ENCODE data around the gene VMP1.
"Not testable (repeated sequence)": the region's sequence is repeated elsewhere in the genome, so short reads cannot be mapped to it uniquely, and the experiment has no call there.

VMP1 gene

DNA sequence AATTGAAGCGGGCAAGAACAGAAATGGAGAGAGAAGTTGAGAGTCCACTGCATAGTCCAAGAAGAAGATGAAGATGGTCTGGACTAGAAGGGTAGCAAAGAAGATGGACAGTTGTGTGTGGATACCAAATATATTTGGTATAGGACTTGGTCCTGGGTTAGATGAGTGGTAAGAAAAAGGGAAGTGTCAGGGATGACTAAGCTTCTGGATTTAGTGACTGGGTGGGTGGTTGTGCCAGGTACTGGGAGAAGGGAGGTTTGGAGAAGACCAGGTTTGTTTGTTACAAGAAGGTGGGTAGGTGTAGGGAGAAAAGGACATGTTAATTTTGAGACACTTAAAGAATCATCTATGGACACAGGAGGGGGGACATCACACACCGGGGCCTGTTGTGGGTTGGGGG lies 5.4 kb downstream of the VMP1 start:
- DNase-seq: no peak

DNA sequence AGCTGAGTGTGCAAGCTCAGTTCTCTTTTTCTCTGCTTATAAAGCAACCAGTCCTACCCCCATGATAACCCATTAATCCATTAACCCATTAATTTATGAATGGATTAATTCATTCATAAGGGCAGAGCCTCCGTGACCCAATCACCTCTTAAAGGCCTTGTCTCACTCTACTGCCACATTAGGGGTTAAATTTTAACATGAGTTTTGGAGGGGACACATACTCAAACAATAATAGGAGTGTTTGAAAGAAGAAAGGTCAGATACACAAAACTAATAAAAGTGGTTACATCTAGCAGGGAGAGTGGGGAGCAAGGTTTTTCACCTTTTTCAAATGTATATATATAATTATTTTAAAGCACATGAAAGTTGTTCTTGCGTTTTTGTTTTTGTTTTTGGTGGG lies 6.8 kb downstream of the VMP1 start:
- no peak for DNase-seq

DNA sequence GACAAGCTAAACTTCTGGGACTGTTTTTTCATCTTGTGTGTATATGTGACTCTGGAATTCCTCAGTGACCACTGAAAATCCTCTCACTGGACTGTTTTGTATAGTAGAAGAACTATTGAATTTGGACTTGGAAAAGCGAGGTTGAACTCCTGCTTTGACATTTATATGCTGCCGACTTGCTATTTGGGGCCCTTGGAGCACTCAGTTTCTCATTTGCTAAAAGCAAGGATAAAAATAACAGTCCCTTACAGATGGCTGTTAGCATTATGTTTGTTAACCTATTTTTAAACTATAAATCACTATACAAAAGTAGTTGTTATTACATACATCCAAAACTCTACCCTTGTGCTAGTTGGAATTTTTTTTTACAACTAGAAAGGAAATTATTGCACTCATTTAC lies 9.0 kb downstream of the VMP1 start:
- no peak for DNase-seq

DNA sequence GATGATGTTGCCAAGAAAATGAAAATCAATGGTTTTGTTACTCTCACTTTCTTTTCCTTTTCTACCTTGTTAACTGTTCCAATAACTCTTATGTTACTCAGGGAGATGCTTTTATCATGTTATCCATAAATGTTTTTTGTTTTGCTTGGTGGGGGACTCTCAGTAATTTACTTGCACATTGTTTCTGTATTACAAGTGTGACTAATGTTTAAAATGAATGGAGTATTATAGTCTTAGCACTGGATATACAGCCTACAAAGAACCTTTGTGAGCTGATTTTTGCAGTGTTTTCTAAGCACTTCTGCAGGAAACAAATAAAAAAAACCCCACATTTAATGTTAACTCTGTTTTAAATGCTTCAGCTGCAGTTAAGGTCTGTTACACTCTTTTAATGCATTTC lies 12.1 kb downstream of the VMP1 start:
- DNase-seq: no peak

DNA sequence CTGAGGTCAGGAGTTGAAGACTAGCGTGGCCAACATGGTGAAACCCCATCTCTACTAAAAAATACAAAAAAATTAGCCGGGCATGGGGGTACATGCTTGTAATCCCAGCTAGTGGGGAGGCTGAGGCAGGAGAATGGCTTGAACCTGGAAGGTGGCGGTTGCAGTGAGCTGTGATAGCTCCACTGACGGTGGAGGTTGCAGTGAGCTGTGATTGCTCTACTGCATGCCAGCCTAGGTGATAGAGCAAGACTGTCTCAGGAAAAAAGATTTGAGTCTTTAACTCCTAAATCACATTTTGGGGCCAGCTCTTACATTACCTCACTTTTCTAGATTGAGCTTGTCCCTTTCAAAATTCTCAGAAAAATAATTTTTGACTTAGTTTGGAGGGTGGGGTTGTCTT lies 15.2 kb downstream of the VMP1 start:
- DNase-seq: no peak

DNA sequence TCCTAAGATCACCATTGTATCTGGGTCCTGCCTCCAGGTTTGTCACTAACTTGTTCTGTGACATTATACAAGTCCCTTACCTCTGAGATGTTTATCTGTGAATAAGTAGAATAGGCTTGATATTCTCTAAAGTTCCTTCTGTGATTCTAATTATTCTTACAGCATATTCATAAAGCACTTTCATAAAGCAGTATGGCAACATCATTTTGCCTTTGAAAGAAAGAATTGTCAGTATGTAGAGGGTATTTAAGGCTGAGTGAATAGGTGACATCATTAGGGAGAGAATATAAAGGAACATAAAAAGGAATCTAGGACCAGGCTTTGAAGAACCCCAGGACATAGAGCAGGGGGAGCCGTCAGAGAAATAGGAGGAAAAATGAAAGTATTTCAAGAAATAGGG lies 15.6 kb downstream of the VMP1 start:
- DNase-seq: no peak

DNA sequence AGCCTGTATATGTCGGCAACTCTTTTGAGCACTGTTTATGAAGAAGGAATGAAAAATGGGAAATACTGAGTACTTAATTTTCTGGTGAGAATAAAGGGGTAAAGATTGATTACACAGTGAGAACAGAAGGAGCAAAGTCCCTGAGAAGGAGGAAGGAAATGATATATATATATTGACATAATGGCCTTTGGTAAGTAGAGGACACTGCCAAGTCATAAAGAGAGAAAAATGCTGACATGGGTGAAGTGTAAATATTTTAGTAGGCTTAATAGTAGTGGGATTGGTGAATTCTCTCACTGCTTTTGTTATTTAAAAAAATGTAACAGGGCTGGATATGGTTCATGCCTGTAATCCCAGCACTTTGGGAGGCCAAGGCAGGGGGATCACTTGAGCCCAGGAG lies 16.2 kb downstream of the VMP1 start:
- no peak for DNase-seq

DNA sequence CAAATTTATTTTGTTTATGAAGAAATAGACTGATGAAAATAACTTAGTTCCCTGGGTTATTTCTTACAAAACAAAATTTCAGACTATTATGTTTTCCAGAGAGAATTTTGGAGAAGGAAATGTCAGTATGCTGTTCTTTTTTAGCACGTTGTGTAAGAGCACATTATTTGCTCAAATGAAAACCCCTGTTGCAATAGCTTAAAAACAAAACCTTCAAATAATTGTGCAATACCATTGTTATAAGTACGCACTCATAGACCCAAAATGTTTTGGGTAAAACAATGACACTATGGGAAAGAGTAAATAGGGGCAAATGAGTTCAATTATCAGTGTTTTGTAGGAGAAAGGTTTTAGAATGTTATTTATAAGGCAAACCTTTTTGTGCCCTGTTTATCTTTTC lies 18.2 kb downstream of the VMP1 start:
- DNase-seq: no peak

DNA sequence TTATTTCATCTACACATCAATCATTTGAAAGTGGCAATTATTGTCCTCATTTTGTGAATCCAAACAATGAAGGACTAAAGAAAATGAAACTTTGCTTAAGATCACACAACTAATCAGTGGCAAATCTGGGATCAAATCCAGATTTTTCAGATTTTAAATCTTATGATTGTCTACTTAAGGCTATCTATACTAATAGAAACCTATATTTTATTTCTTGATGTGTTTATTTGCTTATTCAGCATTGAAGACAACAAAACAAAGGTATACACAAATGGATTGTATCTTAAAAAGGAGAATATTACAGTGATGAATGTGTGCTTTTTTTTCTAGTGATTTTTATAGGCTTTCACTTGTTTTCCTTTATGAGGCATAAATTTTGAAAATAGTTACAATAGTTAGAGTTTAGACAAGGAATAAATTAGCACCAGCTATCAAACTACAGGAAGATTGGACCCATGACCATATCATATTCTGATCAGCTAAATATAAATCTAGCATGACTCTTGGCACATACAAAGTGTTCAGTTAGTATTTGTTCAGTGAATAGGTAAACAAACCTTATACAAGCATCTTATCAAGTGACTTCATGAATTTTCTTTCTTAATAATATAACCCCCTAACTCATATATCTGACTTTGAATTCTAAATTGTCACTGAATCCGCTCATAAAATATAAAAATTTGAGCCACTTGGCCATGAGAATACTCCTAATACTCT lies 20.5 kb downstream of the VMP1 start:
- no peak for DNase-seq

DNA sequence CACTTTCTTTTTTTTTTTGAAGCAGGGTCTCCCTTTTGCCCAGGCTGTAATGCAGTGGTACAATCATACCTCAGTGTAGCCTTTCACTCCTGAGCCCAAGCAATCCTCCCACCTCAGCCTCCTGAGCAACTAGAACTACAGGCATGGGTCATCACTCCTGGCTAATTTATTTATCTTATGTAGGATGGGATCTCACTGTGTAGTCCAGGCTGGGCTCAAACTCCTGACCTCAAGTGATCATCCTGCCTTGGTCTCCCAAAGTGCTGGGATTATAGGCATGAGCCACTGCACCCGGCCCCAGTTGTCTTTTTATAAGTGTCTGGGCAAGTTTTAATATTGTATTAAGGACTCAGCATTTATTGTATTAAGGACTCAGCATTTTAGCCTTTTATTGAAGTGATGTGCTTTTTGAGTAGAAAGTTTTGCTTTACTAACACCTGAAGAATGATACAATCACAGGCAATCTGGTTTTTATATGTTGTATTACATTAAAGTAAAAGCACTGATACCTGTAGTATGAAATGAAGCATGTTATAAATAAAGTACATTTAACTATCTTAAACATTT lies 22.9 kb downstream of the VMP1 start:
- DNase-seq: no peak

DNA sequence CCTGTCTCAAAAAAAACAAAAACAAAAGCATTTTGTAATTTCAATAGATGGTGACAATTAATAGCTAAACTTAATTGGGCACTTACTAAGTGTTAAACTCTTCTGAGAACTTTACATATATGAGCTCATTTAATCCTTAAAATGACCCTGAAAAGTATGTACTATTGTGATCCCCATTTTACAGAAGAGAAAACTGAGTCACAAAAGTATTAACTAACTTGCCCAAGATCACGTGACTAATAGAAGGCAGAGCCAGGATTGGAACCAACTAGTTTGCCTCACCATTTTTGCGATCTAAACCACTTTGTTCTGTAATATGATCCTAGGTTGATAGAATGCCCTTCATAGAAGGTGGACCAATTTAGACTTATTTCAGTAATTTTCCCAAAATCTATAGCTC lies 26.2 kb downstream of the VMP1 start:
- no peak for DNase-seq

DNA sequence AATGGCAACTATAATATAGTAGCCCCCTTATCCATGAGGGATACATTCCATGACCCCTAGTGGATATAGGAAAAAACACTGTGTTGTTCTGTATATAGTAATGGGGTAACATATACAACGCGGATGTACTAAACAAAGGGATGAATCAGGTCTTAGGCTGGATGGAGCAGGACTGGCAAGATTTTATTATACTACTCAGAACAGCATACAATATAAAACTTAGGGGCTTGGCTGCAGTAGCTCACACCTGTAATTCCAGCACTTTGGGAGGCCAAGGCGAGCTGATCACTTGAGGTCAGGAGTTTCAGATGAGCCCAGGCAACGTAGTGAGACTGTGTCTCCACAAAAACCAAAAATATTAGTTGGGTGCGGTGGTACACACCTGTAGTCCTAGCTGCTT lies 26.8 kb downstream of the VMP1 start:
- no peak for DNase-seq

DNA sequence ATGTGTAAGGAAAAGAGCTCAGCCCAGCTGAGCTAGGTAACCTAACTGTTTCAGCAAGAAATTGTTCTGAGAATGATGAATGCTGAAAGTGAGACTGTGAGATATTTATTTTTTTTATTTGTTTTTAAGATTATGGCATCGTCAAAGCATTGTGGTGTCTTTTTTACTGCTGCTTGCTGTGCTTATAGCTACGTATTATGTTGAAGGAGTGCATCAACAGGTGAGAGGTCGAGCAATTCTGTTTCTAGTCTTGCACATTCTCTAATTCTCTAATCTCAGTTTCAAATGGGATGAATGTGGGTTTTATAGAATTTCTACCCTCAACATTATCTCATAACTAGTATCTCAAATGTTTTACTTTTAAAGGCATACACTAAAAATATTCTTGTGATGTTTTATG lies 29.9 kb downstream of the VMP1 start:
- no peak for DNase-seq

DNA sequence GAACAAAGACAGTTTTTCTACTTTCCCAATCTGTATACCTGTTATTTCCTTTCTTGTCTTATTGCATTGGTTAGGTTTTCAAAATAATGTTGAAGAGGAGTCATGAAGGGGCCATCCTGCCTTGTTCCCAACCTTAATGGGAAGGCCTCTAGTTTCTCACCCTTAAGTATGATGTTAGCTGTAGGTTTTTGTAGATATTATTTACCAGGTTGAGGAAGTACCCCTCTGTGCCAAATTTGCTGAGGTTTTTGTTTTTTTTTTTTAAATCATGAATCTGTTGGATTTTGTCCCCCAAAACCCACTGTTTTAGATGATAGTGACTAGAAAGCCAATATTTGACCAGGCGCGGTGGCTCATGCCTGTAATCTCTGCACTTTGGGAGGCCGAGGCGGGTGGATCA lies 36.4 kb downstream of the VMP1 start:
- DNase-seq: no peak

DNA sequence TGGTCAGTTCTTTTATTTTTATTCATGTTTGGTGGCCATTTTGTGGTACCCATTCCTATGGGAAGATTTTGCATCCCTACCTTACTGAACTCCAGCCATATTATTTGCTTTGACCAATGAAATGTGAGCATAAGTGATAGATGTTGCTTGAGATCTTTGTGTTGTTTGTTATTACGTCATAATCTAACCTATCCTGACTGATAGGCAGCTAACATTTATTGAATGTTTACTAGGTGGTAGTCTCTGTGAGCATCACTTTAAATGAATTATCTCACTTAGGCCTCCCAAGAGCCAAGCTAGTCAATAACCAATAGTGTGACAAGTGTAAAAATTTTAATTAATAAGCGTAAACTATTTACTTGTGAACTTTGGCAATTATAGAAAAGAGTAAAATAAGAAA lies 37.6 kb downstream of the VMP1 start:
- no peak for DNase-seq

DNA sequence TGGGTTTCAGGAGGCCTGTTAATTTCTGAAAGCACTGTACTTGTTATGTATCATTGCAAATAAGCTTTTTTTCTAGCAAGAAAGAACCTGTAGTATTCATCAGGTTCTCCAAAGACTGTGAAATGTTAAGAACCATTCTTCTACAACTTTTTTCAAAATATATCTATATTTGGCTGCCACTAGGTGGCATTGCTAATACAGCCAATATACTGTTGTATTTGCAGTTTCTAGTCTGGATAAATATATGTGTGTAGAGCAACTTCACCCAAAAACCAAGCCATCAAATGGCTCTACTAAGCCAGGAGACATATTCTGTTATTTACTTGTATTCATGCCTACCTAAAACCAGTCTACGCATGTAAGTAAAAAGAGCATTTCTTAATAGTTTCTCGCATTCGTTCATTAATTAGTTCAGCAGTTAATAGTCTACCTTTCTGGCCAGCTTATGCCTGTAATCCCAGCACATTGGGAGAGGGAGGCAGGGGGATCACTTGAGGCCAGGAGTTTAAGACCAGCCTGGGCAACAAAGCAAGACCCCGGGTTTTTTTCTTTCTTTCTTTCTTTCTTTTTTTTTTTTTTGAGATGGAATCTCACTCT lies 39.5 kb downstream of the VMP1 start:
- DNase-seq: no peak

DNA sequence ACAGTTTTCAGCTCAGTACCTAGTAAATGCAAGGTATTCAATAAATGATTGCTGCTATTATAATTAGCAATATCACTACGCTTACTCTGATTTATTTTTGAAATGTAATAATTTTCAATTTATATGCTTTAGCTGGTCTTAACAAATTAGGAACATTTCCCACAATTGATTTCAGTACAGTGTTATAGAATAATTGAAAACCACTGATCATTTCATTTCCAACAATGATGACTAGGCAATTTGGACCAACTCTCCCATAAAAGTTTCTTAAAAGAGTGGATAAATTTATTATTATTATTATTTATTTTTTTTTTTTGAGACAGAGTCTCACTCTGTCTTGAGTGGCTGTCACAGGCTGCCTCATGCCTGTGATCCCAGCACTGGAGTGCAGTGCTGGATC lies 41.1 kb downstream of the VMP1 start:
- DNase-seq: no peak

DNA sequence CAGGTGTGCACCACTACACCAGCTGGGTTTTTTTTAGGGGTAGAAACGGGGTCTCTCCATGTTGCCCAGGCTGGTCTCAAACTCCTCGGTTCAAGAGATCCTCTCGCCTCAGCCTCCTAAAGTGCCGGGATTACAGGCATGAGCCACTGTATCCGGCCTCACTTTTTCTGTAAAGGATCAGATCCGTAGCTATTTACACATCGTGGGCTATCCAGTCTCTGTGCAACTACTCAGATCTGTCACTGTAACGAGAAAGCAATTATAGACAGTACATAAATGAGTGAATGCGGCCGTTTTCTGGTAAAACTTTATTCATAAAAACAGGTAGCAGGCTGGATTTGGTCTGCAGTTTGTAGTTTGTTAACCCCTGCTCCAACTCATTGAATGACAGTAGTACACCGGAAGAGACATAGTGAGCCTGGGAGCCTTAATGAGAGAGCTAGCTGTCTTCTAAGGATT lies 44.5 kb downstream of the VMP1 start:
- no peak for DNase-seq

DNA sequence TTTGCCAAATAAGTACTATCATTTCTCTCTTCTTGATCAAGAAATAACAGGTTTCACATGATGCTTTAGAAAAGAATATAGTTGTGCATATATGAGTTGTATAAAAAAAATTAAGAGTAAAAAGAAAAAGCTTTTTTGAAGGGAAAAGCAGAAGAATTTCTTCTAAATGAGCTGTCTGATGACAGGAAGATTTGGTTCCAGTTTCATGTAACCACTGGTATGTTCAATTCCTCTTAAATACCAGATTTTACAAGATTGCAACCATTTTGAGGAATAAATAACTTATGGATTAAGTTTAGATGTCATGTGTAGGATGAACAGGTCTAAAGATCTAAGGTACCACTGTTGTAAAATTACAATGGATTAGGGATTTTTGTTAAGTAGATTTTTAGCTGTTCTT lies 45.0 kb downstream of the VMP1 start:
- DNase-seq: no peak

DNA sequence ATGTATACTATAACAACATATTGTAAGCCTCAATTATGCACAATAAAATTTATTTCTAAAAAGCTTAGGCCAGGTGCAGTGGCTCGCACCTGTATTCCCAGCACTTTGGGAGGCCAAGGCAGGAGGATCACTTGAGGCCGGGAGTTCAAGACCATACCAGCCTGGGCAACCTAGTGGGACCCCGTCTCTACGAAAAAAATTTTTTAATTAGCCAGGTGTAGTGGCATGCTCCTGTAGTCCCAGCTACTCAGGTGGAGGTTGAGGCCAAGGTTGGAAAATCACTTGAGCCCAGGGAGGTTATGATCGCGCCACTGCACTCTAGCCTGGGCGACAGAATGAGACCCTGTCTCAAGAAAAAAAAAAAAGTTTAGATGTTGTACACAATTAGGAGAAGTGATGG lies 45.5 kb downstream of the VMP1 start:
- DNase-seq: no peak

DNA sequence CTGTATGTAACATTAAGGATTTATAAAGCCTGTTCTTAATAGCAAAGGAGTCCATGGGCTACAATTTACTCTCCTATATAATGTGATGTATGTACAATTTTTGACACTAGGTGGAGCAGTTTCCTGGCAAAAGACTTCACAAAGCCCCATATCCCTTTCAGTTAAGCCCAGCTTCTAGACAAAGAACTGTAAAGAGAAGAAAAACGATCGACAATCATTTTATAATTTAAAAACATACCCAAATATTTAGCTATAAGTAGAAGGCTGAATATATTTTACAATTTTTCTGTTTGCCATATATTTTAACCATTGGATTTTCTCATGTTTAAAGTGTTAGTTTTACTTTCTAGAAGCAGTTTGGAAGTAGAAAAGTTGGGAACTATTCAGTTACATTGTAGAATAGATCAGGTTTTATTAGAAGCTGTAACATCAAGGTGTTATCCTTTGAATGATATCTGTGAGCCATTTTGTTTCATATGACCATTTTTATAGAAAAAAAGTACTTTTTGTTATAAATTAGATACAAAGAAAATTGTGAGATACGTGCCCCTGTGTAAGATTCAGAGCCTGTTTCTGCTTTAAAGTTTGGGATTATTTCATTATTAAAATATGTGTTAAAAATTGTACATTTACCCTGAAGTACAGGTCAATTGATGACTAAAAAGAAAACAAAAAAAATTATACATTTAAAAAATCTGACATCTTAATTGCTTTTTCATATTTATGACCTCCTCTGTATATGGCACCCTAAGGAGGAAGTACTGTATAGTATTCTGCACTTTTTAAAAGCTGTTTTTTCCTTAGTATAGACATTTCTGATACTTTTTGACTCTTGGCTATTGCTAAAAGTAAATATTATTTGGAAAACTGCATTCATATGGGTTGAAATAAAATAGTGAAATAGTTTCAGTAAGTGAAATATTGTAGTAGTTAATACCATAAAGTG lies 46.3 kb downstream of the VMP1 start:
- peak; percentile 54 for DNase-seq

DNA sequence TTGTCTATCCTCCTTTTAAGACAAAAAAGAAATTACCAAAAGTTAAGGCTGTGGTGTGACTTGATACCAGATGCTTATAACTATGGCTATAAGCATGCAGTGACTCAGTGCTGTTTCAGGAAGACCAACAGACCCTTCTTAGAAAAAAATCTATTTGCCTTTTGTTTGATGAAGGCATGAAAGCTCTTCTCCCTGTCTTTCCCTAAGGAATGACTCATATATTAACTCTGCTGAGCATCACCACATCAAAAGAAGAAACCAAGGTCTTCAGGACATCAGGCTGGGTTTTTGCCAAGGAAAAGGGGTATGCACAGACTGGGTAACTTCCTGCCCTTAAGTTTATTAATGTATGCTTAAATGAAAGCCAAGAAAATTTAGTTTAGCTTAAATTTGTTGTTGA lies 47.1 kb downstream of the VMP1 start:
- DNase-seq: no peak

DNA sequence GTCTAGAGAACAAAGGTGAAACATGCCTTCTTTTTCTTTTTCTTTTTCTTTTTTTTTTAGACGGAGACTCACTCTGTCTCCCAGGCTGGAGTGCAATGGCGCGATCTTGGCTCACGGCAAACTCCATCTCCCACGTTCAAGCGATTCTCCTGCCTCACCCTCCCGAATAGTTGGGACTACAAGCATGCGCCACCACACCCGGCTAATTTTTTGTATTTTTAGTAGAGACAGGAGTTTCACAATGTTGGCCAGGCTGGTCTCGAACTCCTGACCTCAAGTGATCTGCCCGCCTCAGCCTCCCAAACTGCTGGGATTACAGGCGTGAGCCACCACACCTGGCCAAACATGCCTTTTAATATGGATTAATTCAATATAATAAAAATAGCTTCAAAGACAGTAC lies 47.6 kb downstream of the VMP1 start:
- not testable (repeated sequence) for DNase-seq

Measured in COR-L47 (cell line).